Activated CD4-positive, alpha-beta T cell treated with anti-CD3 and anti-CD28 coated beads, Interleukin-2, amount 10 ng/mL, durations not matched to agents 7 days and 5 days (primary cell): ENCODE measurements around the gene KCNMB3. TPM values are rescaled to one million over a fixed set of nuclear protein-coding genes. Genes with fewer than 3 reads are reported as not detected.
"Not testable (repeated sequence)": the region's sequence is repeated elsewhere in the genome, so short reads cannot be mapped to it uniquely, and the experiment has no call there.

Source experiments
- CTCF ChIA-PET: fragments of 350-600 bp; sonication (Branson Sonifier 250); formaldehyde crosslinking; loops from one replicate; lab custom pipeline; 2021; ENCODE audit warnings: antibody characterized with exemption; lab: Charles Lee
- POLR2A ChIA-PET: fragments of 350-600 bp; sonication (Branson Sonifier 250); formaldehyde crosslinking; loops from one replicate; lab custom pipeline; 2021; ENCODE audit warnings: antibody characterized with exemption; lab: Charles Lee
- DNase-seq: peaks from one replicate; pipeline ENCODE4 v3.0.0-alpha.2; 2020
- H3K27ac Mint-ChIP-seq: one replicate; pipeline ENCODE4 v1.8.0; 2021; ENCODE audit warnings: mild to moderate bottlenecking, moderate library complexity, mixed read lengths
- H3K27me3 Mint-ChIP-seq: one replicate; pipeline ENCODE4 v1.8.0; 2021; ENCODE audit warnings: mixed read lengths
- H3K36me3 Mint-ChIP-seq: one replicate; pipeline ENCODE4 v1.8.0; 2021; ENCODE audit warnings: low read depth, mixed read lengths
- H3K4me1 Mint-ChIP-seq: one replicate; pipeline ENCODE4 v1.8.0; 2021; ENCODE audit warnings: mixed read lengths
- H3K4me3 Mint-ChIP-seq: one replicate; pipeline ENCODE4 v1.8.0; 2021; ENCODE audit warnings: mild to moderate bottlenecking, moderate library complexity, mixed read lengths
- H3K9me3 Mint-ChIP-seq: one replicate; pipeline ENCODE4 v1.8.0; 2021; ENCODE audit warnings: mixed read lengths
- total RNA-seq, 2 experiments: library from RNA; stranded (reverse); gene quantifications; one replicate each; pipeline ENCODE4 v1.2.3, GENCODE V29; 2021

KCNMB3 gene
- total RNA-seq, 2 experiments from 2014 or later: 0.60 to 1.1 TPM

DNA sequence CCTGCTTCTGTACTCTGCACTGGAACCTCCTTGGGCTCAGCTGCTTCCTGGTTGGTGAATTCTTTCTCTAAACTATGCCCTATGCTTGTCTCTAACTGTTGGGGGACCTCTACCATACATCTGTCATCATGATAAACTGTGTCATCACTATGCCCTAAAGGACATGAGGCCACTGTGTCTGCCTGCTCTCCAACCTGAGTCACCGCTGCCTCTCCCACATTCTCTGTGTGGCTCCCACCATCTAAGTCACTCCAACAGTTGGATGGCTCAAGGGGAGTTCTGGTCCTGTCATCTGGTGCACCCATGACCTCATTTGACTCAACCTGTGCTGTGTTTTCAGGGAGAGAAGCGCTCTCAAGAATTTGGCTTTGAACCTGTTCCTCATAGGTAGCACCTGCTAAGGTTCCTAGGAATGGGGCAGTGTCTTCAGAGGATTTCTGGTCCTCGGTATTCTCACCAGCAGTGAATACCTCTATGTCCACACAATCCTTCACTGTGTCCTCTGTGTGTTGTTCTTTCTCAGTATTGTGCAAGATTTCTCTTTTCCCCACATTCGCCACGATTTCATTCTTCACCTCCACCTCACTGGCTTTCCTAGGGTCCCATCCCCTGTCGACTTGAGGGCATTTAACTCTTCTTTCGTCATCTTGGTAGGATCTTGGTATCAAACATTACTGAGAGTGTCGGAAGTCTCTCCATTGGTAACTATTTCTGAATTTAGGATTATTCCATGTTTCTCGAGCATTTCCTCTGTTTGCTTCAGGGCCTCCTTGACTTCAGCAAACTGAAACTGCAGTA, 9.2 kb upstream of the KCNMB3 start:
- CTCF ChIA-PET, H3K36me3 Mint-ChIP-seq, POLR2A ChIA-PET: not testable (repeated sequence)

DNA sequence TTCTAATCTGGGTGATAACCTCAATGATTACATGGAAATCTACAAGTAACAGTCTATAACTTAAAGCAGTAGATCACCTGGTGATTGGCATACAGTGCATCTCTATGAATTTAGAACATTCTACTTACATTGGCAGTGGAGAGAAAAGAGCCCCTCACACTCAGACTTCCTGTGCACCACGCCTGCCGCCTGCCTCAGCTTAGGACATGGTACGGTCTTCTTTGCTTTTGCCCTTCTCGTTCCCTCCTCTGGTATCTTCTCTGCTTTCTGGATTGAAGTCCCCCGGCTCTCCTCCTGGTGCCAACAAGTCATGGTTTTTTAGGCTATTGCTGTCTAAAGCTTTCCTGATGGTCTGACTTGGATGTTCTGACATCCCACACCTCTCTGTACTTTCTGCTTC, 7.9 kb upstream of the KCNMB3 start:
- ChIA-PET POLR2A (no interaction called here), CTCF (no interaction called here)
- H3K4me3 Mint-ChIP-seq: no peak overlapping the region
- no peak for DNase-seq
- no peak overlapping the region for H3K27ac Mint-ChIP-seq
- peaks cover 13% of the 10 kb centered on the region for H3K27me3 Mint-ChIP-seq
- peaks cover 10% of the 10 kb centered on the region for H3K9me3 Mint-ChIP-seq
- peaks cover 8% of the 10 kb centered on the region for H3K36me3 Mint-ChIP-seq
- H3K4me1 Mint-ChIP-seq: peaks cover 31% of the 10 kb centered on the region

More for the DNA sequence above, 9.2 kb upstream of the KCNMB3 start:
- H3K27ac Mint-ChIP-seq, DNase-seq: not testable (repeated sequence)
- H3K4me1 Mint-ChIP-seq: peaks cover 31% of the 10 kb centered on the region
- H3K27me3 Mint-ChIP-seq: peaks cover 13% of the 10 kb centered on the region
- H3K4me3 Mint-ChIP-seq: peak overlapping the region; percentile 60
- H3K9me3 Mint-ChIP-seq: peaks cover 10% of the 10 kb centered on the region

- H3K27ac Mint-ChIP-seq, DNase-seq, H3K36me3 Mint-ChIP-seq, H3K4me3 Mint-ChIP-seq, POLR2A ChIA-PET: not testable (repeated sequence)
- H3K9me3 Mint-ChIP-seq: peaks cover 10% of the 10 kb centered on the region
- CTCF ChIA-PET: interaction anchor here (1.1 kb wide), 1 partner anchor 11 kb away, joined by 3 read pairs; no protein-coding TSS in a partner anchor
- H3K4me1 Mint-ChIP-seq: peaks cover 31% of the 10 kb centered on the region
- H3K27me3 Mint-ChIP-seq: peaks cover 13% of the 10 kb centered on the region
These were observed 6.8 kb upstream of the KCNMB3 start for GRCh38 chr3:179257742-179258141.

GRCh38 chr3:179256813-179257212, 5.9 kb upstream of the KCNMB3 start:
- no peak overlapping the region for H3K4me3 Mint-ChIP-seq
- peaks cover 13% of the 10 kb centered on the region for H3K27me3 Mint-ChIP-seq
- peaks cover 8% of the 10 kb centered on the region for H3K36me3 Mint-ChIP-seq
- peaks cover 25% of the 10 kb centered on the region for H3K4me1 Mint-ChIP-seq
- H3K9me3 Mint-ChIP-seq: peaks cover 10% of the 10 kb centered on the region
- ChIA-PET CTCF (interaction anchor here (1.1 kb wide), 1 partner anchor 11 kb away, joined by 3 read pairs; no protein-coding TSS in a partner anchor), POLR2A (interaction anchor here (0.6 kb wide), 1 partner anchor 81 kb away, joined by 3 read pairs; no protein-coding TSS in a partner anchor)
- no peak for DNase-seq
- no peak overlapping the region for H3K27ac Mint-ChIP-seq

DNA sequence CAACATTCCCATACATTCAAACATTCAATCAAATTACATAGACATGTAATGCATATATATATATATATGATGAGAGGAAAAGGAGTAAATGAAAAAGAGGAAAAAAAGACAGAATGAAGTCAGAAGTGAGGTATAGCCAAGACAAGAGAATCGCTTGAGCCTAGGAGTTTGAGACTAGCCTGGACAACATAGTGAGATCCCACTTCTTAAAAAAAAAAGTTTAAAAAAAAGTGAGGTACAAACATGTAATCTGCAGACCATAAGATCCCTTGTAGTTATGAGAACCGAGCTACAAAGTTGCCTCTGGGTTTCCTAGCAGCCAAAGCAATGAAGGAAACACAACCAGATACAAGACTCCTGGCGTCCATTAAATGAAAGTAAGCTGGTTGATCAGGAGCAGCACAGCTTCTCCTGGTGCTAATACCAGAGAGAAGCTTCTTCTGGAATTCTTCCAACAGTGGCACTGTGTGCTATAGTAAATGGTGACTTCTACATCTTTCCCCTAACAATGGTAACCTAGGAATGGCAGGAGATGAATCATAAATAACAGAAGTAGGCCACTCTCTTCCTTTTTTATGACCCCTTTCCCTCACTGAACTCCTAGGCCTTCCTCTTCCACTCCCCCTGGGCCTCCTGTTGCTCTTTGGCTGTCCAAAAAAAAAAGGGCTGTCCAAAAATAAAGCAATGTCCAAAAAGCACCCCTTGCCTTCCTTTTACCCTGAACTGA, 3.5 kb downstream of the KCNMB3 start:
- Mint-ChIP-seq H3K9me3 (no peaks in the 10 kb centered on the region), H3K4me3 (no peak overlapping the region), H3K27ac (no peak overlapping the region), H3K36me3 (no peaks in the 10 kb centered on the region), H3K27me3 (no peaks in the 10 kb centered on the region), H3K4me1 (no peaks in the 10 kb centered on the region)
- no peak for DNase-seq
- POLR2A ChIA-PET: interaction anchor here (0.7 kb wide), 1 partner anchor 24 kb away, joined by 3 read pairs; no protein-coding TSS in a partner anchor
- CTCF ChIA-PET: no interaction called here

GRCh38 chr3:179244878-179245277, 6.0 kb downstream of the KCNMB3 start:
- no peaks in the 10 kb centered on the region for H3K36me3 Mint-ChIP-seq
- no peak overlapping the region for H3K4me3 Mint-ChIP-seq
- no peaks in the 10 kb centered on the region for H3K9me3 Mint-ChIP-seq
- no peaks in the 10 kb centered on the region for H3K27me3 Mint-ChIP-seq
- DNase-seq: no peak
- ChIA-PET CTCF (no interaction called here), POLR2A (no interaction called here)
- no peaks in the 10 kb centered on the region for H3K4me1 Mint-ChIP-seq
- H3K27ac Mint-ChIP-seq: no peak overlapping the region

GRCh38 chr3:179242859-179243258, 8.1 kb downstream of the KCNMB3 start:
- H3K4me3 Mint-ChIP-seq, H3K4me1 Mint-ChIP-seq, H3K27me3 Mint-ChIP-seq, H3K9me3 Mint-ChIP-seq, H3K36me3 Mint-ChIP-seq, H3K27ac Mint-ChIP-seq, POLR2A ChIA-PET, DNase-seq: not testable (repeated sequence)
- CTCF ChIA-PET: interaction anchor here (0.6 kb wide), 2 partner anchors 23 to 65 kb away, joined by 3 read pairs; no protein-coding TSS in a partner anchor

GRCh38 chr3:179240299-179240698, 10.6 kb downstream of the KCNMB3 start:
- CTCF ChIA-PET: interaction anchor here (0.7 kb wide), 1 partner anchor 321 kb away, joined by 3 read pairs; no protein-coding TSS in a partner anchor
- H3K4me1 Mint-ChIP-seq, H3K4me3 Mint-ChIP-seq, POLR2A ChIA-PET, DNase-seq, H3K36me3 Mint-ChIP-seq, H3K27ac Mint-ChIP-seq, H3K9me3 Mint-ChIP-seq, H3K27me3 Mint-ChIP-seq: not testable (repeated sequence)

- H3K27me3 Mint-ChIP-seq: no peaks in the 10 kb centered on the region
- DNase-seq: no peak
- H3K4me1 Mint-ChIP-seq: peaks cover 7% of the 10 kb centered on the region
- H3K9me3 Mint-ChIP-seq: no peaks in the 10 kb centered on the region
- H3K4me3 Mint-ChIP-seq: no peak overlapping the region
- ChIA-PET CTCF (no interaction called here), POLR2A (no interaction called here)
- peak overlapping the region; percentile 20 for H3K27ac Mint-ChIP-seq
- peaks cover 24% of the 10 kb centered on the region for H3K36me3 Mint-ChIP-seq
These were observed 14.1 kb downstream of the KCNMB3 start for GRCh38 chr3:179236669-179237301.

- peaks cover 40% of the 10 kb centered on the region for H3K36me3 Mint-ChIP-seq
- no peak overlapping the region for H3K27ac Mint-ChIP-seq
- H3K4me3 Mint-ChIP-seq: no peak overlapping the region
- H3K9me3 Mint-ChIP-seq: no peaks in the 10 kb centered on the region
- no peak for DNase-seq
- no peaks in the 10 kb centered on the region for H3K27me3 Mint-ChIP-seq
- peaks cover 7% of the 10 kb centered on the region for H3K4me1 Mint-ChIP-seq
- ChIA-PET CTCF (no interaction called here), POLR2A (no interaction called here)
These were observed 16.7 kb downstream of the KCNMB3 start for GRCh38 chr3:179234199-179234598.

GRCh38 chr3:179233043-179233442, 17.9 kb downstream of the KCNMB3 start:
- no peaks in the 10 kb centered on the region for H3K9me3 Mint-ChIP-seq
- no peak for DNase-seq
- POLR2A ChIA-PET: interaction anchor here (0.6 kb wide), 1 partner anchor 333 kb away, joined by 3 read pairs; no protein-coding TSS in a partner anchor
- H3K4me3 Mint-ChIP-seq: no peak overlapping the region
- H3K4me1 Mint-ChIP-seq: peaks cover 7% of the 10 kb centered on the region
- H3K27me3 Mint-ChIP-seq: no peaks in the 10 kb centered on the region
- no peak overlapping the region for H3K27ac Mint-ChIP-seq
- peaks cover 43% of the 10 kb centered on the region for H3K36me3 Mint-ChIP-seq
- CTCF ChIA-PET: no interaction called here

DNA sequence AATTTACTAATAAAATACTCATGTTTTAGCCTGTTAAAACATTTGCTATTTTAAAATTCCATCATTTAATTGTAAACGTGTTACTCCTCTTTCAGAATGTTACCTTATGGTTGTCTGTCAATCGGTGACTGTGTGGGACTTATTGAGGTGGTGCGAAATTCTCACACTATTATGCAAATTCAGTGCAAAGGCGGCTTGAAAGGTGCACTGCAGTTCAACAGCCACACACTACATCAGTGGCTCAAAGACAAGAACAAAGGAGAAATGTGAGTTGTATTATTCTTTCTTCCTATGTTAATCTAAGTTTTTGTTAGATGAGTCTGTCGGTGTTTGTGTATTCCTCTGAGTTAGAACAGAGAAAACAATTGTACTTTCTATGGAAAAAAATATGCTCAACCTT, 21.7 kb downstream of the KCNMB3 start:
- ChIA-PET POLR2A (no interaction called here), CTCF (no interaction called here)
- no peak overlapping the region for H3K4me3 Mint-ChIP-seq
- no peaks in the 10 kb centered on the region for H3K9me3 Mint-ChIP-seq
- H3K36me3 Mint-ChIP-seq: peaks cover 51% of the 10 kb centered on the region
- no peaks in the 10 kb centered on the region for H3K27me3 Mint-ChIP-seq
- H3K4me1 Mint-ChIP-seq: no peaks in the 10 kb centered on the region
- H3K27ac Mint-ChIP-seq: no peak overlapping the region
- DNase-seq: no peak
